ENCODE measurements around the gene PRKCSH. TPM values are rescaled to one million over a fixed set of nuclear protein-coding genes. Genes with fewer than 3 reads are reported as not detected.
A peak's percentile ranks its signal among the peaks of the same experiment; 100 is the strongest.

Gene PRKCSH
- total RNA-seq, 4 donors from 2014 or later = 161 to 239 (median 194) TPM

DNA sequence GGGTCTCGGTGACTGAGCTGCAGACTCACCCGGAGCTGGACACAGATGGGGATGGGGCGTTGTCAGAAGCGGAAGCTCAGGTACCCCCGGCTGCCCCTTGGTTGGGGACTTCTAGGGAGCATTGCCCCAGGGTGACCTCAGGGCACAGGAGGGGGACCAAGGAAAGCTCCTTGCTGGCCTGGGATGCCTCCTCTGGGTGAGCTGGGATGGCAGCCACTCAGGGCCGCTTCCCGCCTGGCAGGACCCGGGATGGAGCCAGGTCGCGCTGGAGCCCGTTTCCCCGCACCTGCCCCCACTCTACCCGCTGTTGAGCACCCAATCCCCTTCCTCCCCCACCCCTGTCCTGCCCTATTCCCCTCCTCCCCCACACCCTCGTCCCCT is 10.8 kb downstream of the PRKCSH start:
- peaks cover 0 to 93% (median 0%) of the 10 kb centered on the region in 3 donors for H3K36me3 ChIP-seq
- no peak for DNase-seq
- no peak overlapping the region for H3K27ac ChIP-seq
- H3K4me1 ChIP-seq = no peaks in the 10 kb centered on the region
- no peak overlapping the region for H3K4me3 ChIP-seq
- TF ChIP-seq, protein P1, sequence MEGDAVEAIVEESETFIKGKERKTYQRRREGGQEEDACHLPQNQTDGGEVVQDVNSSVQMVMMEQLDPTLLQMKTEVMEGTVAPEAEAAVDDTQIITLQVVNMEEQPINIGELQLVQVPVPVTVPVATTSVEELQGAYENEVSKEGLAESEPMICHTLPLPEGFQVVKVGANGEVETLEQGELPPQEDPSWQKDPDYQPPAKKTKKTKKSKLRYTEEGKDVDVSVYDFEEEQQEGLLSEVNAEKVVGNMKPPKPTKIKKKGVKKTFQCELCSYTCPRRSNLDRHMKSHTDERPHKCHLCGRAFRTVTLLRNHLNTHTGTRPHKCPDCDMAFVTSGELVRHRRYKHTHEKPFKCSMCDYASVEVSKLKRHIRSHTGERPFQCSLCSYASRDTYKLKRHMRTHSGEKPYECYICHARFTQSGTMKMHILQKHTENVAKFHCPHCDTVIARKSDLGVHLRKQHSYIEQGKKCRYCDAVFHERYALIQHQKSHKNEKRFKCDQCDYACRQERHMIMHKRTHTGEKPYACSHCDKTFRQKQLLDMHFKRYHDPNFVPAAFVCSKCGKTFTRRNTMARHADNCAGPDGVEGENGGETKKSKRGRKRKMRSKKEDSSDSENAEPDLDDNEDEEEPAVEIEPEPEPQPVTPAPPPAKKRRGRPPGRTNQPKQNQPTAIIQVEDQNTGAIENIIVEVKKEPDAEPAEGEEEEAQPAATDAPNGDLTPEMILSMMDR (IDR thresholded peaks at IDR 0.05) = no peak
- no peak for TF ChIP-seq POLR2A (IDR thresholded peaks at IDR 0.05)
- no peaks in the 10 kb centered on the region for H3K27me3 ChIP-seq
- H3K9me3 ChIP-seq = no peaks in the 10 kb centered on the region

DNA sequence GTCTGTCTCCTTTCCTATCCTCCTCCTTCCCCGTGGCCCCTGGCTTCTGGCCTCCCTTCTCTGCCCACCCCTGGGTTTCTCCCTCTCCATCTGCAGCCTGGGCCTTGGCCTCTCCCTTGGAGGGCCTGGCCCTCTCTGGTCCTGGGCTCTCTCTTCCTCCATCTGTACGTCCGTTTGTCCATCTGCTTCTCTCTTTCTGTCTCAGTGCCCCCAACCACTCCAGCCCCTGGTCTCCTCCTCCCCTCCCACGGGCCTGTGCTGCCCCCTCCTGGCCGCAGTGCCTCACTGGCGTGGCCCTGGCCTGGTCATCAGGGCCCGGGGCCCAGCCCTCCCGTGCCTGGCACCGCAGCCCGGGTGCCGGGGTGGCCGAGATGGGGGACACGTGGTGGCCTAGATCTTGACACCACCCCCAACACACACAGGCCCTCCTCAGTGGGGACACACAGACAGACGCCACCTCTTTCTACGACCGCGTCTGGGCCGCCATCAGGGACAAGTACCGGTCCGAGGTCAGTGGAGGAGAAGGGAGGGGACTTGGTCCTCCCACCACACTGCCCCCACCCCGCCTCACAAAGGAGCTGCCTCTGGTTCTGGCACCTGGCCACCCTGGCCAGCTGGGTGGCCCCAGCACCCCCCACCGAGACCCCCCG is 11.3 kb downstream of the PRKCSH start:
- TF ChIP-seq, protein P1 (IDR thresholded peaks at IDR 0.05) = peak in 5 of 6 experiments; percentile 55 to 75 (median 69)
- TF ChIP-seq POLR2A (IDR thresholded peaks at IDR 0.05) = no peak
- DNase-seq = peak; percentile 37 to 69 (median 58)
- Histone ChIP-seq H3K27me3 (no peaks in the 10 kb centered on the region), H3K4me1 (no peaks in the 10 kb centered on the region), H3K36me3 (peaks cover 0 to 88% (median 0%) of the 10 kb centered on the region in 3 donors), H3K9me3 (no peaks in the 10 kb centered on the region), H3K27ac (no peak overlapping the region), H3K4me3 (no peak overlapping the region)

DNA sequence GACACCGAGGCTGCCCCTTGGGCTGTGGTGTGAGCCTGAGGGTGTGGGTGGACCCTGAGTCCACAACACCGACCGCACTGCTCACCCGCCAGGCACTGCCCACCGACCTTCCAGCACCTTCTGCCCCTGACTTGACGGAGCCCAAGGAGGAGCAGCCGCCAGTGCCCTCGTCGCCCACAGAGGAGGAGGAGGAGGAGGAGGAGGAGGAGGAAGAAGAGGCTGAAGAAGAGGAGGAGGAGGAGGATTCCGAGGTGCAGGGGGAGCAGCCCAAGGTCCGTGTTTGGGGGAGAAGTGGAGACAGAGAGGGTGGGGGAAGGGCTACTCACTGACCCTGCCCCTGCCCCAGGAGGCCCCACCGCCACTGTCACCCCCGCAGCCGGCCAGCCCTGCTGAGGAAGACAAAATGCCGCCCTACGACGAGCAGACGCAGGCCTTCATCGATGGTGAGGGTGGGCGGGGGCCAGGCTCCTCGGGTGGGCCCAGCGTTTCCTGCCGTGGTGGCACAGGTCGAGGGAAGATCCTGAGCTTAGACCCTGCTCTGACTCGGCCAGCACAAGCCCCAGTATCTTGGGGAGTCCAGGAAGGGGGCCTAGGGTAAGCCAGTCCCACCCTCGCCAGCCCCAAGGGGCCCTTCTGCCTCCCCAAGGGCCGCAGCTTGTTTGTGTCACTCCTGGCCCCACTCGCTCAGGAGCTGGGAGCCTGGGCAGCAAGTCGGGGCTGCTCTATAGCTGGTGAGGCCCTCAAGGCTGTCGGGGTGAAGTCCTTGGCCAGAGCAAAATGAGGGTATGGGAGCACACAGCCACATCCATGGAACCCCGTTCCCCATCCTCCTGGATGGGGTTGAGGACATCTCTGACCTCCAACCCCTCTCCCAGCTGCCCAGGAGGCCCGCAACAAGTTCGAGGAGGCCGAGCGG is 12.2 kb downstream of the PRKCSH start:
- H3K27ac ChIP-seq = no peak overlapping the region
- no peaks in the 10 kb centered on the region for H3K27me3 ChIP-seq
- DNase-seq = no peak
- H3K36me3 ChIP-seq = peaks cover 0 to 80% (median 0%) of the 10 kb centered on the region in 3 donors
- H3K4me3 ChIP-seq = no peak overlapping the region
- H3K4me1 ChIP-seq = no peaks in the 10 kb centered on the region
- TF ChIP-seq, protein P1 (IDR thresholded peaks at IDR 0.05) = no peak
- no peak for TF ChIP-seq POLR2A (IDR thresholded peaks at IDR 0.05)
- H3K9me3 ChIP-seq = no peaks in the 10 kb centered on the region

- TF ChIP-seq, protein P1 (IDR thresholded peaks at IDR 0.05) = no peak
- no peak for TF ChIP-seq POLR2A (IDR thresholded peaks at IDR 0.05)
- H3K9me3 ChIP-seq = no peaks in the 10 kb centered on the region
- no peak overlapping the region for H3K4me3 ChIP-seq
- H3K36me3 ChIP-seq = peaks cover 0 to 72% (median 0%) of the 10 kb centered on the region in 3 donors
- no peak for DNase-seq
- no peaks in the 10 kb centered on the region for H3K4me1 ChIP-seq
- no peak overlapping the region for H3K27ac ChIP-seq
- H3K27me3 ChIP-seq = no peaks in the 10 kb centered on the region
Measured at GRCh38 chr19:11448410-11448809, 13.0 kb downstream of the PRKCSH start.

- Histone ChIP-seq H3K9me3 (no peaks in the 10 kb centered on the region), H3K27ac (no peak overlapping the region), H3K4me1 (no peaks in the 10 kb centered on the region), H3K27me3 (no peaks in the 10 kb centered on the region), H3K36me3 (peaks cover 0 to 65% (median 0%) of the 10 kb centered on the region in 3 donors), H3K4me3 (no peak overlapping the region)
- DNase-seq = no peak
- TF ChIP-seq, protein P1 (IDR thresholded peaks at IDR 0.05) = no peak
Measured at GRCh38 chr19:11448923-11449554, 13.6 kb downstream of the PRKCSH start.
